GM21717 (cell line): ENCODE data around the gene PTPN14.

ENCODE experiments used
- ATAC-seq: cut with Tn5 transposase; IDR thresholded peaks from one replicate; pipeline ENCODE4 v1.9.1; 2021; ENCODE audit warnings: mild to moderate bottlenecking, moderate library complexity; ENCODE audit not compliant: unreplicated experiment

Gene PTPN14

DNA sequence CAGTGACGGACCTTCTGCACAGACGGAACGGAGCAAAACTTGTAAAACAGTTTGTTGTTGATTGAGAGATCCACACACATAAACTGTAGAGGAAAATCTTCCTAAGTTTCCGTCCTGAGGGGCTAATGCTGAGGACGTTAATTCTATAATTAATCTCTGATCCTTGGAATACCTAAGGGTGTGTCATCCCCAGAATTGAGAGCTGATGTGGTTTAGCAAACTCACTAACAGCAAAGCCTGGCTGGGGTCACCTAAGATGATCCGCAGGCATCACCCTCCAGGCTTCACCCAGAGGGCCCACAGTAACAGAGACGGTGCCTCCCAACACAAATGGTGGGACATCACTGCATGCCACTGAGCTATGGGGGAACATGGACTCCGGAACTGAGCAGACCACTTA, 172.9 kb downstream of the PTPN14 start:
- ATAC-seq: no peak

DNA sequence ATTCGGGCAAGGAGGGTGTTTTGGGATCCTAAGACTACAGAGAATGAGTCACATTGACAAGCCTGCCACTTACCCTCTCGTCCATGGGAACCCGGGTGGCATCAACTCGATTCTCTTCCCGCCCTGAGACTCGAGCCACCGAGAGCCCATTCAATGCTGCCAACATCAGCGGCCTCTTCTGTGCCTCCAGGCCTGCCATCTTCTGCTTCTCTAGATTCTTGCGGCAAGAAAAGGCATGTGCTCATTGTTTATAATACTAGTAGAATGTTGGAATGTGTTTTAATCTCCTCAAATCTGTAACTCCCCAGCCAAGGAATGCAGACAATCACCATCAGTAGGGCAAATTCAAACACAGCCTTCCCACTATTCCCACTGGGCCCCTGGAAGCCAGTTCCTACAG, 173.5 kb downstream of the PTPN14 start:
- ATAC-seq: no peak

DNA sequence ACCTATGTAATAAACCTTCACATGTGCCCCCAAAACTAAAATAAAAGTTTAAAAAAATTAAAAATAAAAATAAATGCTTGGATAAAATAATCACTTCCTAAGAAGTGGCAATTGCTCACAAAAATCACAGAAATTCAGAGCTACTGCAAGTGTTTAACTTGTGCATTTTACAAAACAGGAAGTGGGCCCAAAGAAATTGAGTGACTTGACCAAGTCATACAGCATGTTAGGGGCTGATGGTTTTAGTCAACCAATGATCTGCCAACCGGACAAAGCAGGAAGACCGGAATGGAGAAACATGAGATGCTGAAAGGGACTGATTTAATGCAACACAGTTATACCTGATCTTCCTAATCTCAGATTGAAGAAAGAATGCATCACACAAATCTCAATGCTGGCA, 173.9 kb downstream of the PTPN14 start:
- no peak for ATAC-seq

DNA sequence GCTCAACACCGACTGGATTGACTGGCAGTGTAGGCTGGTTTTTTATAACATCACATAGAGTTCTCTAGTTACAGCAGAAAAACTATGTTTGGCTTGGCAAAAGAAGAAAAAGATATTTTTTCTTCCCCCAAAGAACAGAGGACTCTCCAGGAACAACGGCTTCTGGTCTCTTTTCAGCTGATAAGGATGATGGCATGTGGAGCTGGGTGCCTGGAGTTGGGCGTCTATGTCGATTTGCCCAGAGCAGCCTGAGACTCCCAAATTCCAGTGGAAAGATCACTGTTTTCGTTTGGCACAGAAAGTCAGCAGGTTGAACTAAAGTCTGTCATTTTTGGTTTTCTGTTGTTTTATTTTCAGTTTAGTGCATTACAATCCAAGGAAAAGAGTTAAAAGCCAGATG, 179.3 kb downstream of the PTPN14 start:
- ATAC-seq: no peak

DNA sequence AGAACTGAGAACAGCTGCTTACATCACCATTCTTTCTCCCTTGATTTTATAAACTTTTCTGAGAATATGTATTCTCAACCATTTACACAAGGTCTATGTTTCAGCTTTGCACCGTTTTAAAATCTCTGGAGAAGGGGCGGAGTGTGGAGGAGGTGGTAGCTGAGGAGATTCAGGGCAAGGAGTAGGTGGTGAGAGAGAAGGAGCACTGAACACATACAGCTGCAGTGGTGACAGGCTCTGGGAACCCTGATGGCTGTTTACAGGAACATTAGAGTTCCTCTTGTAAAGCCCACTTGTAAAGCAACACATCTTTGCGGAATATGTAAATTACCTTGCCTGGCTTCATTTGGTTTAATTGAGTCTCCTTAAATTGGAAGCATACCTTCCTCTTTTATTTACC, 180.8 kb downstream of the PTPN14 start:
- no peak for ATAC-seq

DNA sequence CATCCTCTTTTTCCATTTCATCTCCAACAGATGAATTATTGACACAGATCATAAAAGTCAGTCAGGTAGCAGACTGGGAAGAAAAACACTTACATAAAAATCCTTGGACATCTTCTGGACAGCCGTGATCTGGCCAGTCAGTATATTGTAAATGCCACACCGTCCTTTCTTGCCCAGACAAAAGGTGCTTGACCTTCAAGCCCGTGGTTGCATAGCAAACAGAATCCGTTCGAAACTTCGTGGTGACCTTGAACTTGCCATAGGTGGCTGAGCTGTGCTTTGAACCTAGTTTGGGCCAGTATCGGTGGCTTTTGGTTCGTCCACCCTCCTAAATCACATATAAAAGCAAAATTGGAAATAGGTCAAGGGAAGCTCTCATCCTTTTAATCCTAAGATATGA, 182.0 kb downstream of the PTPN14 start:
- ATAC-seq: no peak

DNA sequence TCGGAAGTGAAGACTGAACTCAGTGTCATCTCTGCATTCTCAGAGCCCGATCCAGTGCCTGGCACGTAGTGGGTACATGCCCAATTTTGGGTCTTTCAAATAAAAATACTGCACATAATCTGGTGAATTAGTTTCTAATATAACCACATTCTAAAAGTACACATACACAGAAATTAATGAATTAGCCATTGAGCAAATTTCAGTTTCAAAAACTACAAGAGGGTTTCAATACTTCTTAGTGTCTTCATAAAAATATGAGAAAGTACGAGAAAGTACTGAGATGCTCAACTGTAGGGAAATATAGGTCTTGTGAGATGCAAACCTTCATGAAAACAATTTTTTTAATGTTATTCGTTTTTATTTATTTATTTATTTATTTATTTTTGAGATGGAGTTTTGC, 183.6 kb downstream of the PTPN14 start:
- ATAC-seq: no peak

DNA sequence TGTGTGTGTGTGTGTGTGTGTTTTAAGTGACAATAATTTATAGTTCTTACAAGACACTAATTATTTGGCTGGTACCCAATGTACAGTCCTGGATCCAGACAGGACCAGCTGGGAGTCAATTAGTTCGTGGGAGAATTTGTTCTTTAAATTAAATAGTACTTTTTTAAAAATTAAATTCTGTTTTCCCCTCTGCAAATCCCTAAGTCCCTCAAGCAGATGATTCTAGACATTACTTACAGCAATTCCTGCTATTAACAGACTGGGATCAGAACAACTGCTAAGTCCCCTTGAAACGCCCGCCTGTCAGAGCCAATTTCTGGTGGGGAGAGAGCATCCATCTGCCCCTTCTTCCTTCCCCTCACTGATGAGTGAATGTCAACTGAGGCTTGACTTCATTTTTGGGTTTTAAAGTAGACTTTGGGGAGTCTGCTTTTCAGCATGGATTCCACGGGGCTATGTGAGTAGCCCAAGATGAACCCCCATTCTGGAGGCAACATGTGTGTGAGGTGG, 186.6 kb downstream of the PTPN14 start:
- no peak for ATAC-seq

DNA sequence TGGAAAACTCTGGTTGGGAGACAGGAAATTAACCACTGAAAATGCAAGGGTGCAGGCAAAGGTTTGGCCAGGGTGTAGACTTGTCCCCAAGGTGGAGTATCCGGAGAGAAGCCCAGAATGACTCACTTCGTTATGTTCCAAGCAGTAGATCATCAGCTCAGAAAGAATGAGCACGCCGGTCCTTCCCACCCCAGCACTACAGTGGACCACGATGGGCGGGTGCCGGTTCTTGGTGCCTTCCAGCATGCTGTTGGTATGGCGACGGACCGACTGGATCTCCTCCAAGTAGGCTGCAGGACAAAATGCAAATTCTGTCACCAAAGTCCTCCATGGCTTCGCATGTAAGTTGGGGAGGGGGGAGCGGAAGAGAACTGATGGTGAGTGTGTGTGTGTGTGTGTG, 187.0 kb downstream of the PTPN14 start:
- no peak for ATAC-seq

DNA sequence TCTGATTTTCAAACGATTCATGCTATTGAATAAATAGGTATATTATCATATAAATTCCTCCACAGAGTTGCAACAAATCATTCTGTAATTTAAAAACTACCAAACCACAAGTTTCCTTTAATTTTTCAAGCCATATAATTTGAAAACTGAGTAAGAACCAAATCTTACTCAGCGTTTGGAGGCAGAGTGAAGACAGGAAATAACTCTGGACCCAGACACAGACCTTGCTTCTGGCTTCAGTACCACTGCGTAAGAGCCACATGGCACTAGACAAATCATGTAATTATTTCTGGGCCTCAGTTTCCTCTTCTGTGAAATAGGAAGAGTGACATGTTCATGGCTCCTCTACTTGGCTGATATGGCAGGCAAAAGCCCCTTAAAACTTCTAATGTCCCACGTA, 188.0 kb downstream of the PTPN14 start:
- ATAC-seq: no peak

DNA sequence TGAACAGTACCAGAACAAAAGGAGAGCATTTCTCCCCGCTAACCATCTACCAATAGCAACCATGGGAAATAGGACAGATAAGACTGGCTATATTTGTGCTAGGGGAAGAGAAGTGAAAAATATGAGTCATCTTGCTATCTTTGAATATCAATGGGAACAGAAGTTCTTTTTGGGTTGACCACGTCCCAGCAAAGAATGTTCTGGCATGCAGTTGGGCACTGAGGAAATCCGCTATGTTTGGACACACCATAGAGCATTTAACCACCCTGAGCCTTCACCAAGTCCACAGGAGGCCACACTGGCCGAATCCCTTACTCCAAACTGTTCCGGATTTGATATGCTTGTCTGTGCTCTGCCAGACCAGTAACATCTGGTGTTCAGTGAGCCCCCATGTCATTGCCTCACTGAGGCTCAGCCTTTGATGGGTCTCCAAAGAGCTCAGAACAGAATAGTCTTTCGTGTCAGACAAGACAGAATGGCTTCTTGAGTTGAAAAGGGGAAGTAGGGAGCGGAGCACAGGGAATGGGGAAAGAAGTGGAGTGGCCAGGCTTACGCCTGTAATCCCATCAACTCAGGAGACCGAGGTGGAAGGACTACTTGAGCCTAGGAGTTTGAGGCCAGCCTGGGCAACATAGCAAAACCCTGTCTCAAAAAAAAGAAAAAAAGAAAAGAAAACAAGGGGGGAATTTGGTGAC, 189.1 kb downstream of the PTPN14 start:
- ATAC-seq: no peak

DNA sequence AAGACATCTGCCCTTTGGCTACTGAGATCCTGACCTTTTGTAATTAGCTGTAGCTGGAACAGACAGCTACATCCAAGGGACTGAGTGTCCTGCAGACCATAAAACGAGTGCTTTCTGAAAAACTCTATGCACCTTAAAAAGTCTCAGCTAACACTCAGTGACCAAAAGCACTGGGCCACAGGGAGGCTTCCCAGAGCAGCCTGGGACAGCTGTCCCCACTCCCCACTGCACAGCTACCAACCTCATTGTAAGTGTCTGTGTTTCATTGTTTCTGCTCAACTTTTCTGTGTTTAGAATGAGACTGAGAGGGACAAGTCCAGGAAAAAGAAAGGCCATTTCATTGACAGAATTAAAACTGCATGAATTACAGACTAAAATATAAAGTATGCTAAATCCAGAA, 189.8 kb downstream of the PTPN14 start:
- no peak for ATAC-seq

DNA sequence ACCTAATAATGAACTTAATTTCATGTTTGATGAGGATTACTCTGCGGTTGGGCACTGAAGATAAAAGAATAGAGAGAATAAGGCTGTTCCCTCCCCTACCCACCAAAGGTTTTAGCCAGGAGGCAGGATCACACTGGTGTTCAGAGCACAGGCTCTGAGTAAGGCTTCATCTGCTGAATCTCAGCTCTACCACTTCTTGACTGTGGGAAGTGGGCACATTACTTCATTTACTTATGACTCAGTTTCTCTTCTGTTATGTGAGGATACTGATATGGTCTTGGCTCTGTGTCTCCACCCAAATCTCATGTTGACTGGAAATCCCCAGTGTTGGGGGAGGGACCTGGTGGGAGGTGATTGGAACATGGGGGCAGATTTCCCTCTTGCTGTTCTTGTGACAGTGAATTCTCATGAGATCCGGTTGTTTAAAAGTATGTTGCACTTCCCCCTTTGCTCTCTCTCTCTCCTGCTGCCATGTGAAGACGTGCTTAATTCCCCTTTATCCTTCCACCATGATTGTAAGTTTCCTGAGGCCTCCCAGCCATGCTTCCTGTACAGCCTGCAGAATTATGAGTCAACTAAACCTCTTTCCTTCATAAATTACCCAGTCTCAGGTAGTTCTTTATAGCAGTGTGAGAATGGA, 190.8 kb downstream of the PTPN14 start:
- ATAC-seq: no peak

DNA sequence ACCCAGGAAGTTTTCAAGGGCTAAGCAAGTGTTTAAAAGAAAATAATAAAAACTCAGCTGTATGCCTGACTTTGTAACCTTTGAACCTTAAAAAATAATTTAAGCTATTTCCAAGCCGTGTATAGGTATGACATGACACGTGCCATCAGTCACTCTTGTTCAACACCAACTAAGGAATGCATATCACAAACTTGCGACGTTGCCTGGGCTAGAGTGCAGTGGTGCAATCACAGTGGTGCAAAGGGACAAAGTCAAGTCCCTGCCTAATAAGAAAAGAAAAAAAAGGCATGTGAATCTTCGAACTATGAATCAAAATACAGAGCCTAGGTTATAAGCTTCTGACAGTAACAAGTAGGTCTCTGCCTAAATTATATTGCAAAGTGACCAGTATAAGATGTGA, 191.3 kb downstream of the PTPN14 start:
- no peak for ATAC-seq

DNA sequence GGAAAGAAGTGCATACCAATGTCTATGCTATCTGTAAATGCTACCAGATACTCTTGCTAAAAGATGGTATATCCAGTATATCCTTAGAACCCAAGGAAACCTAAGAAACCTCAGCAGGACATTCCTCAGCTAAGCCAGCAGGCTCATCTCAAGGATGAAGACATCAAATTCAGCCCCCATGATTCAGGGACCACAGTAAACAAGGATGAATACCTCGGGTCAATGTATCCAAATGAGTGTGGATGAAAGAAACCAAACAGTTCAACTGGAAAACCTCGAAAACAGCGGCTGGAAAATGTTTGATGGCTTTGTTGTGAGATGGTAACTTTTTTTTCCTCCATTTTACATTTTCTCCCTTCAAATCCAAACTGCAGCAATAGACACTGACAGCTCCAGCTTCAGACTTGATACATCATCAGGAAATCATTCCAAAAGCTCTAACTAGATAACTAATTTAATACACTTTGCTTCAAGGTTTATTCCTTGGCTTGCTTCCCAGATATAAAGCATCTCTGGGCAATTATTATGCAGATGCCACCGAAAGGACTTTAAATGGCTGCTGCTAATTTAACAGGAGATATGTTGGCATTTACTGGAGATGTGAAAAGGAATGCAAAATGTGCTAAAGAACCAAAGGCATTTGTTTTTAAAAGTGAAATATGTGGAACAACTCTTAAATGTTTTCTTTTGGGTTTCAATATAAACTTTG, 196.8 kb downstream of the PTPN14 start:
- ATAC-seq: no peak

DNA sequence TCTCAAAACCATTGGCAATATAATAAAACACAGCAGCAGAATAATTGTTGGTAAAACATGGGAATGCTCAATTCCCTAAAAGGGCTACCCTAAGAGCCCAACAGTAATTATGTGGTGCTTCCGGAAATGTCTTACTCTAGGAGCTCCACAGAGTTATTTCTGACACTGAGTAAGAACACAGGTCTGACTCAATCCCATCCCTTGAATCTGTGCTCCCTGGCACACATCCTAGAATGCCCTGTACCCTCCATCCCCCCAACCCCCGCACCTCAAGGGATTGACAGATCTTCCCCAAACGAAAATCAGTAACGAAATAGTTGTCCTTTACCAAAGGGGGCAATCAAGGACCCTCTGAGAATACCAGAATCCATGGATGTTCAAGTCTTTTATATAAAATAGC, 198.6 kb downstream of the PTPN14 start:
- ATAC-seq: no peak

DNA sequence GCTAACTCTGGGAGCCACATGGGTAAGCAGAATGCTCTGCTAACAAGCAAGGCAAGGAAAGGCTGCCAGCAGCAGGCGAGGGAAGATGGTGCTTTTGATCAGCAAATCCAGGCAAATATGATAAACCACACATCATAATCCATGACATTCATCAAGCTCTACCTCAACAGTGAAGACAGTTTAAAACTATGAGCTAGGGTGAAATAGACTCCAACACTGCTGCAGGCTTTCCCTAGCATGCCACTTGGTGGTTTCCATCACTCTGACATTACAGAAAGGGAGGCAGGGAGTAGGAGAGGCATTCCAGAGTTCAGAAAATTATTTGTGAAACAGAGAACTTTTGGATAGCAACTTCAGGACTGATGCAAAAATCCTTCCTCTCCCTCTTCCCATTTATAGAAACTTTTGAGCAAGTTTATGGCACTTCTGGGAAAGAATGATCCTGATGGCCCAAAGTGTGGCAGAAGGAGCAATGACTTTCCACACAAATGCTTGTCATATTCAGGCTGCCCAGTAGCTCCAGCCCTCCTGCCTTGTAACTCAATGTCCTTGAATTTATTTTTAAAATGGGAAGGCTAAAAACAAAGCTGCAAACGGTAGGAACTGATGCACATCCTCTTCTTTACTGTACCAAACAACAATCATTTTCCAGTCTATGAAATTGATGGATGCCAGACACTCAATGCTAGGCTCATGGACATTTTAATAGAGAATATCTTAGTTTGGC, 199.7 kb downstream of the PTPN14 start:
- ATAC-seq: no peak

DNA sequence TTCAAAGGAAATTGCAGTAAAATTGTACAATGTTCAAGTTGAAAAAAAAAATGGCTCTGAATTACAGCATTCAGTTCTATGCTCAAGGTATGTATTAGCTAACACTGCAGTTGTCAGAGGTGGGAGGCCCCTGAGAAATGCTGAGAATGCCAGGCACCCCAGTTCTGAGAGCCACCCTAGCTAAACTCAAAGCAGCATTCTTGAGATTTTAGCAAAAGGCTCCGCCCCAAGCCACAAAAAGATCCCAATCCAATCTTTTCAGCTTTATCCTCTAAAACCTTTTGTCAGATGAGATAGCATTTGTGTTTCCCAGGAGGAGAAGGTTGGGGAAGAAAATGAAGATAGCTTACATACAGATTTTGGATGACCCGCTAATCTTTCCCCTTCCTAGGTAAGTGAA, 201.6 kb downstream of the PTPN14 start:
- no peak for ATAC-seq

DNA sequence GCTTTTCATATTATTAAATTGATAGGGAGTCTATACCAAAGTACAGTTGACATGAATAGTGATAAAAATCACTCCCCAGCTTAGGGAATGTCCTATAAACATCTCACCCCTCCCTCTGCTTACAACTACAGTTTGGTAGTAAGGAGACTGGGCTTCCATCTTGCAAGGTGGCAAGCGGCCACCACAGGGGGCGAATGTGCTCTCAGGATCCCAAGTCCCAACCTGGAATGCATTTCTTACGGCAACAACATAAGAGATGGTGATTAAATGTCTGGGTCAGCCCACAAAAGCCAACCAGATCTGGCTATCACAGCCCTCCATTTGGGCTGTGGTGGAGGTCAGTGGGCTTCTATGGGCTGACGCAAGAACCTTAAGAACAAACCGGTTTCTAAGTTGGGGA, 202.4 kb downstream of the PTPN14 start:
- ATAC-seq: no peak

DNA sequence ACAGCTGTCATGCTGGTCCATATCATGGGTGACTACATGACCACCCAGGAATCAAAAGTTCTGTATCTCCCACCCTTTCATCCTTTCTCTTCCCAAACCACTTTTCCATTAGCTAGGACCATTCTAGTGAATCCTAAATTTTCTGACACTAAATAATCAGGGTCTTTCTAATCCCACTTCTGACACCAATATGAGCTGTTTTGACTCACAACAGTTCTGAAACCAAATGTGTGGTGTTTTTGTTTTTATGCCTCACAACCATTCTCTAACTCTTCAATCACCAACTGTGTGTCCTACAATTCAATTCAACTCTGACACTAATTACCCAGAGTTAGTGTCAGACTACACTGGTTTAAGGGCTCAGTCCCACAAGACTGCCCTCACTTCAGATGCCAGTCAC, 206.5 kb downstream of the PTPN14 start:
- no peak for ATAC-seq

DNA sequence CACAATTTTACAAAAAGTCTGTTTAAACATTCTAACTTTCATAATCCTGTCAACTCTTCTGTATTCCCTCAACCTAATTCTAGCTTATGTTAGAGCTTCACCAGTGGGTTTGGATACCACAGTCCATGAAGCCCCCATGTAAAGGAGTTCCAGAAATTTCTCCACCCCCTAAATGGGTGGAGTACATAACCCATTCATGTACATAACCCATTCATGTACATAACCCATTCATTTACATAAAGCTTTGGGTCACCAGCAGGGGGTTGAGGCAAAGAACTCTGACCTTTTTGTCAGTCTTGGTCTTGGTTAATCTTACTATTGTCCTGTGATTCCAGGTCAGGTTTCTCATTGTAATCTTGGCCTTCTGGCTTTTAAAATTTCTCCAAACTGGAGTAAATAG, 208.9 kb downstream of the PTPN14 start:
- ATAC-seq: no peak

DNA sequence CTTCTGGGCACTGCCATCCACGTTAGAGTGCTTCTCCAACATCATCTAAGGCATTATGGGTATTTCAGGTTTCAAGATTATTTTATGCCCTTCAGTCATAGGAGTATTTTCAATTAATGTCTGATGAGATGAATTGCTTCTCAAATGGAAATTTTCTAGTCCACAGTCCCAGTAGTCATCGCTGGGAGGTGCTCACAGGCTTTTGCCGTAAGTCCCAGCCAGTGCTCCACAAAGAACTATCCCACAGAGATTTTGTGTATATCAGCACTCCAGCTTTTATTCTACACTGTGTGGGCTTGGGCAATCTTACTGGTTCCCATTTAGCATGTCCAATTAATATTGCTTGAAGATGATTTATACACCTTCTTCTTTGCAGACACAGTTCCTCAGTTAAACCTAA, 209.5 kb downstream of the PTPN14 start:
- ATAC-seq: no peak
